ENCODE results near the gene UGT1A4. TPM values are rescaled to one million over a fixed set of nuclear protein-coding genes. Genes with fewer than 3 reads are reported as not detected.

The UGT1A4 gene
- total RNA-seq, 1 donor from 2014 or later: 0.26 TPM

DNA sequence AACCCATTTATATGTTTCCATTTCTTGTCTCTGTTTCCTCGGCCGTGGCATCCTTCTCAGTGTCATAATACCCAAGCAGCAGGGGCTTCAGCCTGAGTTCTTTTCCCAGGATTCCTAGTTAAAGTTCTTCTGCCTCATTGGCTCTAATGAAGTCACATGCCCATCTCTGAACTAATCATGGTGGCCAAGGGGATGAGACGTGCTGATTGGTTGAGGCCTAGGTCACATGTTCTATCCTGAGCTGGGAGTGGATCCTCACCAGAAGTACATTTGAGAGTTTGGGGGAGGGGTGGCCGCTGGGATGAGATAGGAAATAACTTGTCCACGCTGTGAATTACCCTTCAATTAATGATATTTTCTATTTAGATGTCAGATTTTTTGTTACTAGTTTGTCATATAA lies 9.6 kb upstream of the UGT1A4 start:
- FAIRE-seq: no peak
- TF ChIP-seq CTCF (IDR thresholded peaks at IDR 0.05; ENCODE audit: insufficient read depth, low read length, severe bottlenecking): no peak
- no peak for DNase-seq (ENCODE audit: low read depth)
- Histone ChIP-seq H3K27me3 (ENCODE audit: control insufficient read depth, insufficient read depth, low read length) (no peaks in the 10 kb centered on the region), H3K4me3 (ENCODE audit: low read depth, low read length) (no peak overlapping the region), H3K36me3 (ENCODE audit: control insufficient read depth, insufficient read depth, low read length) (peaks cover 5% of the 10 kb centered on the region)

DNA sequence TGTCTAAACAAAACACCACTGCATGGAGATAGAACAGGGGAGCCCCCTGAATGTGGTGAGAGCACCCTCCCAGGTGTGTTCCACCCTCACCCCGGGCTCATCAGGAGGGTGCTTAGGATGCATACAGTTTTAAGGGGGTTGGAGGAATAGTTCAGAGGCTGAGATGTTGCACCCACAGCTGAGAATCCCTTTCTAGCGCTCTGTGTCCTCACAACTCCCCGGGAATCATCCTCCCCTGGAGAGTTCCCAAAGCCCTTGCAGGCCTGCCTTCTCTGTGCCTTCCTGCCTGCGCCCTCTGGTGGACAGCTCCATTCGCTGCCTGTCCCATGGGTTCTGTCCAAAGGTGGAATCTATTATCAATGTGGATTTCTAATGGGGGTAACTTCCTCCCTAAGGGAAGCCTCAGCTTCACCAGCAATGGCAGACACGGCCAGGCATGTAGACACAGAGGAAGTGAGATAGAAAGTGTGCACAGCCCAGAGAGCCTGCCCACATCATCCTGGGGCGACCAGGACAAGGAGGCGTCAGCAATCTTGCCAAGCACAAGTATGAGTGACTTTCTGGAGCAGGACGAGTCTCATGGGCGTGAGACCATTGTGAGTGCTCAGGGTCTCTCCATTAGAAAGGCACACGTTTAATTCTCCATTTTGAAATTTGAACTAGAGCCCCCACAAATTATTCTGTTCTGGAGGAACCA lies 7.1 kb upstream of the UGT1A4 start:
- DNase-seq (ENCODE audit: low read depth): peak; percentile 60
- FAIRE-seq: peak; percentile 88

GRCh38 chr2:233712611-233713261 lies 5.8 kb upstream of the UGT1A4 start, which contains the start of gene UGT1A5:
Gene UGT1A5 (plus strand): TSS chr2:233712907. CDS start chr2:233712992, 85 bp downstream.
- TF ChIP-seq CTCF (IDR thresholded peaks at IDR 0.05; ENCODE audit: insufficient read depth, low read length, severe bottlenecking): no peak
- DNase-seq (ENCODE audit: low read depth) (no peak), FAIRE-seq (no peak)
- Histone ChIP-seq H3K4me3 (ENCODE audit: low read depth, low read length) (no peak within 1 kb of the TSS), H3K27me3 (ENCODE audit: control insufficient read depth, insufficient read depth, low read length) (no peaks in the 10 kb centered on the region), H3K36me3 (ENCODE audit: control insufficient read depth, insufficient read depth, low read length) (peaks cover 8% of the 10 kb centered on the region)

More for the DNA sequence above, 7.1 kb upstream of the UGT1A4 start:
- H3K4me3 ChIP-seq (ENCODE audit: low read depth, low read length): no peak overlapping the region
- H3K36me3 ChIP-seq (ENCODE audit: control insufficient read depth, insufficient read depth, low read length): peaks cover 6% of the 10 kb centered on the region
- no peaks in the 10 kb centered on the region for H3K27me3 ChIP-seq (ENCODE audit: control insufficient read depth, insufficient read depth, low read length)
- TF ChIP-seq CTCF (IDR thresholded peaks at IDR 0.05; ENCODE audit: insufficient read depth, low read length, severe bottlenecking): peak; percentile 88

- FAIRE-seq (no peak), DNase-seq (ENCODE audit: low read depth) (no peak)
- TF ChIP-seq CTCF (IDR thresholded peaks at IDR 0.05; ENCODE audit: insufficient read depth, low read length, severe bottlenecking): no peak
Observed at GRCh38 chr2:233713262-233713615, 5.3 kb upstream of the UGT1A4 start.

DNA sequence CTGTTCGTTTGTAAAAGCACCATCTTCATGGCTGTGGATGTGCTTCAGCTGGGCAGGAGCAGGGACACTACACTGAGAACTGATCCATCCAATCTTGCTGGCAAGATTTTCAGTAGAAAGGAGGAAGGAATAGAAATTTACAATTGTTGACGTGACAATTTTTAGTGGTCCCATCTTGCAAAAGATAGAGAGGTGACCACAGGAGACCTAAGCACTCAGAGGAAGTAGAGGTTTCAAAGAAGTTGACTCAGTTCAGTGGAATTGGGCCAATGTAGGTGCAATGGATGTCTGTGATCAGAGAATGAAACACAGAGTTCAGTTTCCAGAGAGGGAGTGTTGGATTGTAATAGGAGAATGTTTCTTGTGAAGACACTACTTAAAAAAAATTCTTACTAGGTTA lies 4.4 kb upstream of the UGT1A4 start:
- FAIRE-seq (no peak), DNase-seq (ENCODE audit: low read depth) (no peak)
- Histone ChIP-seq H3K36me3 (ENCODE audit: control insufficient read depth, insufficient read depth, low read length) (peaks cover 8% of the 10 kb centered on the region), H3K27me3 (ENCODE audit: control insufficient read depth, insufficient read depth, low read length) (no peaks in the 10 kb centered on the region), H3K4me3 (ENCODE audit: low read depth, low read length) (no peak overlapping the region)
- no peak for TF ChIP-seq CTCF (IDR thresholded peaks at IDR 0.05; ENCODE audit: insufficient read depth, low read length, severe bottlenecking)

More at GRCh38 chr2:233713262-233713615, 5.3 kb upstream of the UGT1A4 start:
- peaks cover 9% of the 10 kb centered on the region for H3K36me3 ChIP-seq (ENCODE audit: control insufficient read depth, insufficient read depth, low read length)
- H3K27me3 ChIP-seq (ENCODE audit: control insufficient read depth, insufficient read depth, low read length): no peaks in the 10 kb centered on the region
- no peak overlapping the region for H3K4me3 ChIP-seq (ENCODE audit: low read depth, low read length)

Measured in bronchial epithelial cell (primary cell).